GM12878 (cell line): ENCODE results near the gene ADCY1.

Source experiments
- CTCF ChIP-seq, 3 experiments: IDR thresholded peaks in 2 of 3; conservative IDR thresholded peaks in 1 of 3; 2 replicates each; pipeline ENCODE4 v1.5.1; 2011; ENCODE audit warnings: low read depth in 3 of 3, low read length in 3 of 3, mild to moderate bottlenecking in 3 of 3, control low read depth in 2 of 3, moderate library complexity in 2 of 3, inconsistent platforms in 1 of 3, mixed read lengths in 1 of 3; ENCODE audit not compliant: control insufficient read depth in 2 of 3, insufficient read depth in 1 of 3; ENCODE audit errors: extremely low read depth in 1 of 3
- EZH2 ChIP-seq: IDR thresholded peaks from 2 replicates; pipeline ENCODE4 v1.6.1; 2012; ENCODE audit warnings: low read depth, mild to moderate bottlenecking, control low read depth, inconsistent platforms, low read length, borderline replicate concordance; ENCODE audit not compliant: control insufficient read depth
- MTA2 ChIP-seq: fragments of 450-650 bp; IDR thresholded peaks from 2 replicates; pipeline ENCODE4 v1.6.1; 2016; ENCODE audit warnings: low read depth, mild to moderate bottlenecking, moderate library complexity
- PBX3 ChIP-seq: IDR thresholded peaks from 2 replicates; pipeline ENCODE4 v1.6.1; 2011; ENCODE audit warnings: mild to moderate bottlenecking, low read depth, low read length, moderate library complexity; ENCODE audit not compliant: insufficient replicate concordance
- POLR2A ChIP-seq: IDR thresholded peaks from 2 replicates; pipeline ENCODE4 v1.6.1; 2011; ENCODE audit warnings: low read depth, mild to moderate bottlenecking, low read length
- POLR2AphosphoS2 ChIP-seq: IDR thresholded peaks from 2 replicates; pipeline ENCODE4 v1.6.1; 2011; ENCODE audit warnings: low read depth, mild to moderate bottlenecking, low read length, improper control_type of control experiment, moderate library complexity

- no peak for TF ChIP-seq CTCF (IDR thresholded peaks at IDR 0.05 in 2 of 3, conservative IDR thresholded peaks at IDR 0.05 in 1 of 3; ENCODE audit: control insufficient read depth in 2 of 3, extremely low read depth in 1 of 3, insufficient read depth in 1 of 3, low read depth in 3 of 3, low read length in 3 of 3)
- no peak for TF ChIP-seq POLR2A
- no peak for TF ChIP-seq POLR2AphosphoS2
- no peak for TF ChIP-seq EZH2
- TF ChIP-seq MTA2: no peak
- TF ChIP-seq PBX3: no peak
Measured at GRCh38 chr7:45683556-45684148, 109.5 kb downstream of the ADCY1 start.
